Peyer's patch (tissue), 4 donors: ENCODE measurements around the gene MEF2D. TPM values are rescaled to one million over a fixed set of nuclear protein-coding genes. Genes with fewer than 3 reads are reported as not detected.

Experiments used
- DNase-seq, 3 donors: peaks; one replicate each; pipeline ENCODE4 v3.0.0-alpha.2; 2017 to 2019
- H3K27ac ChIP-seq, 4 donors: fragments of 200-600 bp; sonication (generic); one replicate each; pipeline ENCODE4 v1.5.1; 2016 to 2019
- H3K27me3 ChIP-seq, 2 donors: fragments of 200-600 bp; sonication (generic); one replicate each; pipeline ENCODE4 v1.5.1; 2019
- H3K36me3 ChIP-seq, 3 donors: fragments of 200-600 bp; sonication (generic); one replicate each; pipeline ENCODE4 v1.5.1; 2016 to 2019
- H3K4me1 ChIP-seq, 4 donors: fragments of 200-600 bp; sonication (generic); one replicate each; pipeline ENCODE4 v1.5.1; 2016 to 2019
- H3K4me3 ChIP-seq, 4 donors: fragments of 200-600 bp; sonication (generic); 1 replicate in 3 of 4; 2 replicates in 1 of 4; pipeline ENCODE4 v1.5.1; 2016 to 2019; ENCODE audit warnings: mild to moderate bottlenecking in 1 of 4
- H3K9me3 ChIP-seq, 4 donors: fragments of 200-600 bp; sonication (generic); one replicate each; pipeline ENCODE4 v1.5.1; 2016 to 2019; ENCODE audit warnings: mild to moderate bottlenecking in 1 of 4
- CTCF ChIP-seq, 6 experiments: fragments of 450-650 bp in 4 of 6; fragments of 200-600 bp in 2 of 6; sonication (generic) in 1 of 6; IDR thresholded peaks; one replicate each; pipeline ENCODE4 v1.5.1; 2017 to 2019; ENCODE audit warnings: antibody characterized with exemption in 6 of 6, mild to moderate bottlenecking in 3 of 6, moderate library complexity in 1 of 6
- POLR2A ChIP-seq, 2 donors: fragments of 450-650 bp; IDR thresholded peaks; one replicate each; pipeline ENCODE4 v1.5.1; 2017; ENCODE audit warnings: antibody characterized with exemption in 2 of 2, mild to moderate bottlenecking in 2 of 2, moderate library complexity in 2 of 2
- total RNA-seq, 4 donors: library from RNA; depleted of rRNA; stranded (reverse); fragments of >200 nt; gene quantifications; one replicate each; pipeline ENCODE4 v1.1.0, GENCODE V29; 2016

MEF2D gene
- total RNA-seq, 4 donors from 2014 or later, result 46.8 to 97.4 (median 64.1) TPM

DNA sequence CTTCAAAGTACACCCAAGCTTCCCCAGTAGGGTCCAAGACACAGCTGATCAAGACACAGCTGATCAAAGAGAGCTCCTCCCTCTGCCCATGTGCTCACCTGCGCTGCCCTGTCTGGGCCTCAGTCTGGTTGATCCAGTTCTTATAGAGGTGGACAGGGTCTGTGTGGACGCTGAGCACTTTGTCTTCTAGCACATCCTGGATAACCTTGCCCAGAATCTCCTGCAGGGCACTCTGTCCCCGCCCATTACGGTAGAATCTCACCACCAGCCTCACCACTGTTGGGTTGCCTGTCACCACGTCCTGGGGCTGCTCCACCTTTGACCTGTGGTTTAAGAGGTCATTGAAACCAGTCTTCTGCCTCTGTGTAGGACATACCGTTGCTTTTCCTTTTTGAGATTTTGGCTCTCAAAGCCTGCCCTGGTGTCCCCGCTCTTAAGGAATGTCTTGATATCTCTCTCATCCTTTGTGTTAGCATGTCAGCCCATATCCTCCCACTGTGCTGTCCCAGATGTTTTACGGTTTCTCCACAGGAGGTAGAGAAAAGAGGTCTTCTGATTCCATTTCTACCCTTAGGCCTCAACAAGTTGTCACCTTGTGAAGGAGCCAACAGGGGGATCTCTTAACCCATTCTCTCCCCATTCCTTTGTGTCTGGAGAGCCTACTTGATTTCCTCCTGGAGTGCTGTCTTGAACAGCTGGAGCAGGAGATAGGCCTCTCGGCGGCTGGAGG is 38.3 kb upstream of the MEF2D start:
- Histone ChIP-seq H3K4me3 (no peak overlapping the region), H3K36me3 (no peaks in the 10 kb centered on the region), H3K9me3 (no peaks in the 10 kb centered on the region), H3K27me3 (no peaks in the 10 kb centered on the region), H3K27ac (no peak overlapping the region), H3K4me1 (no peaks in the 10 kb centered on the region)
- no peak for TF ChIP-seq POLR2A (IDR thresholded peaks at IDR 0.05)
- TF ChIP-seq CTCF (IDR thresholded peaks at IDR 0.05), result no peak
- DNase-seq, result peak in 1 of 3 donors; percentile 5

GRCh38 chr1:156537027-156537426 is 36.5 kb upstream of the MEF2D start:
- H3K27ac ChIP-seq, result no peak overlapping the region
- H3K4me1 ChIP-seq, result no peaks in the 10 kb centered on the region
- DNase-seq, result peak in 1 of 3 donors; percentile 23
- H3K4me3 ChIP-seq, result no peak overlapping the region
- H3K27me3 ChIP-seq, result no peaks in the 10 kb centered on the region
- H3K36me3 ChIP-seq, result no peaks in the 10 kb centered on the region
- no peaks in the 10 kb centered on the region for H3K9me3 ChIP-seq
- no peak for TF ChIP-seq CTCF (IDR thresholded peaks at IDR 0.05)
- no peak for TF ChIP-seq POLR2A (IDR thresholded peaks at IDR 0.05)

DNA sequence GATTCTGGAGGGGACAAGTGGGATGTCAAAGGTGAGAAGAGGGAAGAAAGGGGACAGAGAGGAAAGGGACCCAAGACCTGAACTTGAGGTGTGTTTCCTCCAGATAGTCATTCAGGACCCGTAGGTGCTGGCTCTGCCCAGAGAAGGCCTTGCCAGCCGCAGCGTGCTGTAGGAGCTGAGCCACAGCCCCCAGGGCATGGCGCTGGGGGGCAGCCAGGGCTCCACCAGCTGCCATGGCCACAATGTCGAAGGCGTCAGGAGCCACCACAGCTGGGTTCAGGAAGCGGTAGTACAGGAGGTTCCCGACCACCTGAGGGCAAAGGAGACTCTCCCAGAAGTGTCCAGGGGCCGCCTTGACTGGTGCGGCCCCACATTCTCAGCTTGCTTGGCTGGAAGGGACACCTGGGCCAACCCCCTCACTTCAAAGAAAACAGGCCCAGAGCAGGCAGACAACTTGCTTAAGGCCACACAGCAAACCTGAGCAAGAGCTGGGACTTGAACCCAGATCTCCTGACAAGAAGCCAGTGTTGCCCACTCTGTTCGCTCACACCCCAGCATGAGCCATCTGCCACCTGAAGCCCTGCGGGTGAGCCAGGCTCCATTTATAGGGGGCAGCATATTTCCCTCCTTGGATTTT is 34.0 kb upstream of the MEF2D start:
- H3K36me3 ChIP-seq, result no peaks in the 10 kb centered on the region
- H3K27me3 ChIP-seq, result no peaks in the 10 kb centered on the region
- no peaks in the 10 kb centered on the region for H3K9me3 ChIP-seq
- H3K27ac ChIP-seq, result no peak overlapping the region
- no peak overlapping the region for H3K4me3 ChIP-seq
- no peak for TF ChIP-seq CTCF (IDR thresholded peaks at IDR 0.05)
- no peak for TF ChIP-seq POLR2A (IDR thresholded peaks at IDR 0.05)
- peak in 1 of 3 donors; percentile 28 for DNase-seq
- no peaks in the 10 kb centered on the region for H3K4me1 ChIP-seq

GRCh38 chr1:156533568-156534220 is 33.1 kb upstream of the MEF2D start:
- Histone ChIP-seq H3K27me3 (no peaks in the 10 kb centered on the region), H3K27ac (no peak overlapping the region), H3K36me3 (no peaks in the 10 kb centered on the region), H3K4me1 (no peaks in the 10 kb centered on the region), H3K4me3 (no peak overlapping the region), H3K9me3 (no peaks in the 10 kb centered on the region)
- TF ChIP-seq POLR2A (IDR thresholded peaks at IDR 0.05) (no peak), CTCF (IDR thresholded peaks at IDR 0.05) (no peak)
- DNase-seq, result peak in 1 of 3 donors; percentile 26

DNA sequence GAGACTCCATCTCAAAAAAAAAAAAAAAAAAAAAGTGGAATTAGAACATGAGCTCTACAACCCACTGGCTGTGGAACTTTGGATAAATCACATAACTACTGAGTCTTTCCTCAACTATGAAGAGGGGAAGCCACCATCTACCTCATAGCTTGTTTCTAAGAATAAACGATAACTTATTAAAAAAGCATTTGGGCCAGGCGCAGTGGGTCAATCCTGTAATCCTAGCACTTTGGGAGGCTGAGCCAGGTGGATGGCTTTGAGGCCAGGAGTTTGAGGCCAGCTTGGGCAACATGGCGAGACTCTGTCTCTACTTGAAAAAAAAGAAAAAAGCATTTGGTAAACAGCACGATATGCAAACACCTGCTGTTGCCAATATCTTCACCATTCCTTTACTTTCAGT is 31.8 kb upstream of the MEF2D start:
- TF ChIP-seq POLR2A (IDR thresholded peaks at IDR 0.05), result no peak
- no peak for TF ChIP-seq CTCF (IDR thresholded peaks at IDR 0.05)
- H3K4me3 ChIP-seq, result no peak overlapping the region
- H3K27ac ChIP-seq, result no peak overlapping the region
- H3K9me3 ChIP-seq, result no peaks in the 10 kb centered on the region
- no peak for DNase-seq
- H3K27me3 ChIP-seq, result no peaks in the 10 kb centered on the region
- H3K4me1 ChIP-seq, result no peaks in the 10 kb centered on the region
- H3K36me3 ChIP-seq, result no peaks in the 10 kb centered on the region
